Left hindlimb (tissue), 1 donor: Measurements from ENCODE around the gene ZNF189.

Experiments
- DNase-seq: peaks from one replicate; pipeline ENCODE4 v3.0.0-alpha.2; 2018

The ZNF189 gene

DNA sequence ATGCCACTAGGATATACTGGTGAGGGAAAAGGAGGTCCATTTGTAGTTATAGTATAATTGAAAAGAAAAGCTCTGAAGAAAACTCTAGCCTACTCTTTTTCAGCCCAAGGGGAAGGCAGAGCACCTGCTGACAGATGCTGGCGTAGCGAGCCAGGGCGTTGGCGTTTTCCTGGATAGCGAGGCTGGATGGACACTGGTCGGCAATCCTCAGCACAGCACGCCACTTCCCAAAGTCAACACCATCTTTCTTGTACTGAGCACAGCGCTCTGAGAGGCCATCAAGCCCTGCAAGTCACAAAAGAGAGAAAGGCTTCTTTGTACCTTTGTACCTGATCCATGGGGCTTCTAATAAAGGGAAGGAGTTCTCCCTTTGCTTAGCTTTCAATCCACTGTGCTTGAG is 28.7 kb downstream of the ZNF189 start:
- no peak for DNase-seq

DNA sequence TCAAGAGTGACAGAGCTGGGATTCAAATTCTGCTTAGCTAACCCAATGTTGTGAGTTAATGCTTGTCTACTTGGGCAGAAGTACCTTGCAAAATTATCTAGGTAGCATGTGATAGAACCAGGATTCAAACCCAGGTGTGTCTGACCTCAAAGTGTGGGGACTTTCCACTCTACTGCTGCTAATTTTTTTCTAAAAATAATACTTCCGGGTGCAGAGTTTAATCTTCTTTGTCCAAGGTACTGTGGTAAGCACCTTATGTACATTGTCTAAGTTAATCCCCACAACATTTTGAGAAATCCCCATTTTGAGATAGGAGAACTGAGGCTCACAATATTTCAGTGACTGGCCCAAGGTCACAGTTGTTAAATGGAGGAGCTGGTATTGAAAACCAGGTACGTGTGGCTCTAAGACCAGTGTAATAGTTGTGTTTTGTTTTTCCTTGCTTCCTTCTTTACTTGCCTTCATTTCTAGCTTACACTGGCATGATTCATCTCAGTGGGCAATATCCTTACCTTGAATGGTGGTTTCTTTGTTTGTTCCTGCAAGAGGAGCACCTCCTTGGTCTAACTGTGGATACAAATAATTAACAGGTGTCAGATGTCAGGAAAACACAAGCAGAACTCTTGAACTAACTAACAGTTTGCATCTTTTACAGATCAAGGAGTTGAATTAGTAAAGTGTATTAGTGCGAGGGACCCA is 29.5 kb downstream of the ZNF189 start:
- no peak for DNase-seq

GRCh38 chr9:101428909-101429308 is 30.3 kb downstream of the ZNF189 start:
- no peak for DNase-seq

DNA sequence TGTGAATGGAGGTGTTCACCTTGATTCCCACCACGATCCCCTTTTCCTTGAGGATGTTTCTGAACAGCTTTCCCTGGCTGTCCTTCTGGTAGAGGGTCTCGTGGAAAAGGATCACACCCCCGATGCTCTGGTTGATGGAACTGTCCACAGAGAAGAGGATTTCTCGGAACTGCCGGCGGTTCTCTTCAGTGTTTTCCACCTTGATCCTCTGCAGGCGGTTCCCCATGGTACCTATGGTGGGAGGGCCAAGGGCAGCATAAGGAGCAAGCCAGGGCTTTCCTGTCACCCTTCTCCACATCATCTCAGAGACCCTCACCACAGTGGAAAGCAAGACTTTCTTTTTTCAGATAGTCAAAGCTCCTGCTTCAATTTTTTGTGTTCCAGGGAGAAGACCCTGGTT is 31.1 kb downstream of the ZNF189 start:
- no peak for DNase-seq

GRCh38 chr9:101432171-101432570 is 33.5 kb downstream of the ZNF189 start:
- no peak for DNase-seq

DNA sequence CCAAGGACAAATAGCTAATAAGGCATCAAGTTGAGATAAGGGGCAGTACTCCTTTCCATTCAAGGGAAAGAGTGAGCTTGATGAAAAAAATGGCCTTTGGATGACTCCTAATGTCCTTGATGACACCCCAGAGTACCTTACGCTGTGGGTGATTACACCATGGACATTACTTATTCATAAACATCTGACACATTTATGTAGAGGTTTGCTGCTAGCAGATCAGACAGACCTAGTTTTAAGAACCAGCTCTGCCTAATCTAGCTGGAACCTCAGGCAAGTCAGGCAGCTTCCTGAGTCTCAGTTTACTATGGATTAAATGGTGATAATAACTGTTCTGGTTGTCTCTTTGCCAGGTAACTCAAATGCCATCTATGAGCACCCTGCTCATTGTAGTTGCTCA is 34.1 kb downstream of the ZNF189 start:
- no peak for DNase-seq

- no peak for DNase-seq
These were observed 34.6 kb downstream of the ZNF189 start for GRCh38 chr9:101433229-101433628.

GRCh38 chr9:101434998-101435397 is 36.3 kb downstream of the ZNF189 start:
- DNase-seq, result no peak

- no peak for DNase-seq
These were observed 37.0 kb downstream of the ZNF189 start, which contains the start of gene ALDOB for GRCh38 chr9:101435601-101436079. ALDOB (minus strand) TSS chr9:101435774; CDS start chr9:101430887, 4,887 bp downstream.

DNA sequence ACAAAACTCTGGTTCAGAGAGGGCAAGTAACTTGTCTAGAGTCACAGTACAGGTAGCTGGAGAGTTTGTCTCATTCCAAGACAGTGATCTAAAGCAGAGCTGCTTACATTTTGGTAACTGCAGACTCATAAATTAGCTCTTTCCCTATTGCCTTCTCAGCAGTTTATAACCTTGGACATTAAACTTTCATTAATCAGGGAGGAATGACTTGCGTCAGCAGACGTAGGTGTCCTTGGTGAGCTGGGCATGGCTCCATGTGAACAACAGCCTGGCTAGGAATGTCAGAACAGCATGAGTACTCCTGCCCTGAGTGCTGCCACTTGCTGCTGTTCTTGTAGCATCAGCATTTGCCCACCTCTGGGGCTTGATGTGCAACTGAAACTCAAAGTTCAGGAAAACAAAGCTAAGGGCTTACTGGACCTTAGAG is 39.2 kb downstream of the ZNF189 start:
- no peak for DNase-seq

GRCh38 chr9:101438523-101438922 is 39.9 kb downstream of the ZNF189 start:
- DNase-seq, result no peak

DNA sequence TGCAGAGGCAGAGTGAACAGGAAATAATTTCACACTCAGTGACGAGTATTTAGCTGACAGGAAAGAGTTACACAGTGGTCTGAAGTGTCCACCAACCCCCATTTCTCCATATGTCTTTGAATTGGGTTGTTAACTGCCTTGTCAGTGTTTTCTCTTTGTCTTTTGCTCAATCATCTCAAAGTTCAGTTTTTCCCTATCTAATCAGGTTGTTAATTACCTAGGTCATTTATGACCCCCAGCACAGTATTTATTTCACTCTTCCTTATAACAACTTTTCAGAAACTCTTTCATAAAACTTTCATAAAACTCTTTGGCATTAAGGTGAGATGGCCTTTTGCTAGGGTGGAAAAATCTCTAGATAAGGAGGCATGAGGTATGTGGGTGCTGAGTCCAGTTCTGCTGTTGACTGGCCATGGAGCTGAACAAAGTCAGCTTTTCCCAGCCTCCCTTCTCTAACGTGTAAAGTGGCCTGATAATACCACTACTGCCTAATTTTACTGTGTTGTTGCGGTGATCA is 42.1 kb downstream of the ZNF189 start:
- no peak for DNase-seq

DNA sequence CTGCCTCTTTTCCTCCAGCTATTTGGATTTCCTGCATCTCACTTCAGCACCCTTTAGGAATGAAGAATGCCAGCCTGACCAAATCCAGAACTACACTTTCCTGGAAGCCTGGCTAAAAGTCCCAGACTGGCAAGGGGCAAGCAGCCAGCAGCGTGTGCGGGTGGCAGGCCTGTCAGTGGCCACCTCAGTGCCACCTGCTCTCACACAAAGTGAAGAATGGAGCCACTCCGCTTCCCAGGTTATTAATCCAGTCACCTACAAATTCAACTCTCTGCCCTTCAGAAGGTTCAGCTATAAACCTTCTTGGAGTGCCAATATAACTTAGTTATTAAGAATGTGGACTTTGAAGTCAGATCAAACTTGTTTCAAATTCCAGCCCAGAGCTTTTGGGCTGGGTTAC is 43.7 kb downstream of the ZNF189 start:
- DNase-seq, result no peak

- DNase-seq, result no peak
These were observed 44.1 kb downstream of the ZNF189 start for GRCh38 chr9:101442736-101443135.

- no peak for DNase-seq
These were observed 44.7 kb downstream of the ZNF189 start for GRCh38 chr9:101443364-101443771.

GRCh38 chr9:101445353-101446029 is 46.8 kb downstream of the ZNF189 start:
- no peak for DNase-seq

- no peak for DNase-seq
These were observed 48.1 kb downstream of the ZNF189 start for GRCh38 chr9:101446732-101447131.

DNA sequence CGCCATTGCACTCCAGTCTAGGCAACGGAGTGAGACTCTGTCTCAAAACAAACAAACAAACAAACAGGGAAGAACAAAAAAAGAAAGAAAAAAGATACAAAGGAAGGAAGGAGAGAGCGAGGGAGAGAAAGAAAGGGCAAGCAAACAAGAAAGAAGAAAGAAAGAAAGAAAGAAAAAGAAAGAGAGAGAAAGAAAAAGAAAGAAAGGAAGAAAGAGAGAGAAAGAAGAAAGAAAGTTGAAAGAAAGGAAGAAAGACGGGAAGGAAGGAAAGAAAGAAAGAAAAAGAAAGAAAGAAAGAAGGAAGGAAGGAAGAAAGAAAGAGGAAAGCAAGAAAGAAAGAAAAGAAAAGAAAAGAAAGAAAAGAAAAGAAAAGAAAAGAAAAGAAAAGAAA is 50.0 kb downstream of the ZNF189 start:
- no peak for DNase-seq

GRCh38 chr9:101449071-101449721 is 50.5 kb downstream of the ZNF189 start:
- DNase-seq, result peak; percentile 77

DNA sequence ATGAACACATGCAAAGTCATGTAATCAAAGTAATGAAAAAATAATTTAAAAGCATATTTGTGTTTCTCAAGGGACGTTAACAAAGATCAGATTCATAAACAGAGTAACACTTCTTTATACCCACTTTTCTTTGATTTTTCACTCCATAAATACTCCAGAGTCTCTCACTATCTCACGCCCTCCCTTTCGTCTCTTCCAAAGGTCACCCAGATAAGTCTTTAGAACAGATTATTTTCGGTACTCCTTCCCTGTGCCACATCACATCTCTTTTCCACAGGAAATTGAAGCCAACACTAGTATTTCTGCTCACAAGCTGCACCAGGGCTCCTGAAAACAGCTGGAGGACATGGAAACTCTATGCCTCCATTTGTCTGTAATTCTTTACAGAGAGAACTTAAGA is 52.3 kb downstream of the ZNF189 start:
- no peak for DNase-seq

DNA sequence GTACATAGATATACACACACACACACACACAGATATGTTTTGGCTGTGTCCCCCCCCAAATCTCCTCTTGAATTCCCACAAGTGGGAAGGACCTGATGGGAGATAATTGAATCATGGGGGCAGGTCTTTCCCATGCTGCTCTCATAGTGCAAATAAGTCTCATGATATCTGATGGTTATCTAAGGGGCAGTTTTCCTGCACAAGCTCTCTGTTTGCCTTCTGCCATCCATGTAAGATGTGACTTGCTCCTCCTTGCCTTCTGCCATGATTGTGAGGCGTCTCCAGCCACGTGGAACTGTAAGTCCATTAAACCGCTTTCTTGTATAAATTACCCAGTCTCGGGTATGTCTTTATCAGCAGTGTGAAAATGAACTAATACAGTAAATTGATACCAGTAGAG is 52.8 kb downstream of the ZNF189 start:
- DNase-seq, result no peak

DNA sequence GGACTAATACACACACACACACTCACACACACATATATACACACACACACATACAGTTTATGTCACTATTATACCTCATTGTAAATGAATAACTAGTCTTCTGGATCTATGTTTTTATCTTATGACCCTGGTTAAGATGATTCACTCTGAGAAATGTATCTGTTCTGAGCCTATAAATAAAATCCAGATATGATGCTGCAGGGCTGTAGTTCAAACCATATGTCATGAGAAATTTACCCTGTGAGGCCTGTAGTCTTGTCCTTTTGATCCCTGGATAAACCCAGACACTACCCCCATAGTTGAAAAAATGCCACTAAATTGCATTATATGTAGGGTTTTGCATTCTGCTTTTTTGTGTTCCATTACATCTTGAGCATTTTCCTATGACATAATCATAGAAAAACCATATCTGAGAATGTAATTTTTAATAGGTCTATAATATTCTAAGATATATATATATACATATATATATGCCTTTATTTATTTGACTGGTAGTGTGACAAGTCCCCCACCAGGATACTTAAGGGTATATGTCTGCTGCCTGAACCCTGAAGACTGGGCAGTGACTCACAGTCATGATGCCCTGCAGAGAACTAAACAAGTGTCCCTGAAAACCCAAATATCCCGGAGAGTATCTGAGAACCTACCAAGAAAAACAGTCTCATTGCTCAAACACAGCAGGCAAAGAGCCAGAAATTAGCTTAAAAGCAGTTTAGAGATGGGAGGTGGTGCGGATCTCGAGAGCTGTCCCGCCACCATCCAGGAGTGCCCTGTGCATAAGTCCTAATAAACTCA is 55.3 kb downstream of the ZNF189 start:
- DNase-seq, result no peak
